CD4-positive, alpha-beta T cell treated with Interleukin-6 for 4 hours (primary cell): ENCODE measurements around the gene RAB38.

Experiments
- DNase-seq: peaks from one replicate; pipeline ENCODE4 v3.0.0-alpha.2; 2020; ENCODE audit warnings: mixed read lengths

Gene RAB38

DNA sequence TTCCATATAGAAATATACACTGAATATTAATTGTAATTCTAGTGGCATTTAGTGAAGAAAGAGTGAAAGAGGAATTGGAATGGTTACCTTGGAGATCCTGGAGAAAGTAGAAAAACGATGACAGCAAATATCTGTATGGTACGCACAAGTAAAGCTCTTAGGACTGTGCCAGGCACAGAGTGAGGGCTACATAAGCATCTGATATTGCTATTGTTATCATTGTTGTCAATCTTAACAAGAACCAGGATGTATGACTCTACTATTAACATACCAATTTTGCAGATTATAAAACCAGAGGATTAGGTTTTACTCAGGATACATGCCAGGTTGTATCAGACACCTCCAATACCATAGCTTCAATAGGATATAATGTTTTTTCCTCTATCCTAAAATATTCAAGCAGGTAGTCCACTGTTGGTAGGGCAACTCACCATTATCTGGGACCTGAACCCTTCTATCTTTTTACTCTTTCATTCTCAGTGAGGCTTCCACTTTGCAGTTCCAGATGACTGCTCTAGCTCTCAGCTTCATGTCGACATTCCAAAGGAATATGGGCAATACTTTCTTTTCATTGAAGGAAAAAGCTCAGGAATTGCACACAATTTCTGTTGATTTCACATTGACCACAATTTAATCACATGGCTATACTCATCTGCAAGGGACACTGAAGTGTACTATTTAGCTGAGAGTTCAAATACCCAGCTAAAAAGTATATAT, 73.2 kb downstream of the RAB38 start:
- DNase-seq = no peak

DNA sequence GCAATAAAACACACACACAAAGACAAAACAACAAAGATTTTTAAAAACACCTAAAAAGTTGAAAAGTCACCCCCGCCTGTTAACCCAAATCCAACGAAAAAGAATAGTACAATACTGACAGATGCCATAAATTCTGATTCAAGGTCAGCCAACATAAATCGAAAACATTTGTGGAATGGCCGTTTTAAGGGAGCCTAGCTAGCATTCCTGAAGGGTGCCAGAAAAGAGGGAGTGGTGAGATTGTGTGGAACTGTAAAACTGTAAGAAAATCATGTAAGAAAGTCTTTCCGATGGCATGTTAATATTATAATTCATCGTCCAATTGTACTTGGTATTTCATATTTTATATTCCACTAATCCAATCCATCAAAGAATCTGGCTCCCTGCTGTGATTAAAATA, 75.1 kb downstream of the RAB38 start:
- no peak for DNase-seq

DNA sequence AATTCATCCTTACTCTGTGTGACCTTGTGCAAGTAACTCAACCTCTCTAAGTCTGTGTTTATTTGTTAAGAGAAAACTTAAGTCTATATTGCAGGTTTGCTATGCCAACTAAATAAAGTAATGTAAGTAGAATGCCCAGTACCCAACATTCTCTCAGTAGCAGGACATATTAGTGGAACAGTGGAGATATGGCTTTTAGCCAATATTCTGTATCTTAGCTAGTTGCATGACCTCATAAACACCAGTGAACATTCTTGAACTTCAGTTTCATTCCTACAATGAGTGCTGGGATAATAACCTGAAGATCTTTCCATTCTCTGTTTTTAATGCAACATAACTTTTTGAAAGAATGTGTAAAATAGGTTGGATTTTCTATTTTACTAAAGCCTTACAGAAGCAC, 77.0 kb downstream of the RAB38 start:
- no peak for DNase-seq

DNA sequence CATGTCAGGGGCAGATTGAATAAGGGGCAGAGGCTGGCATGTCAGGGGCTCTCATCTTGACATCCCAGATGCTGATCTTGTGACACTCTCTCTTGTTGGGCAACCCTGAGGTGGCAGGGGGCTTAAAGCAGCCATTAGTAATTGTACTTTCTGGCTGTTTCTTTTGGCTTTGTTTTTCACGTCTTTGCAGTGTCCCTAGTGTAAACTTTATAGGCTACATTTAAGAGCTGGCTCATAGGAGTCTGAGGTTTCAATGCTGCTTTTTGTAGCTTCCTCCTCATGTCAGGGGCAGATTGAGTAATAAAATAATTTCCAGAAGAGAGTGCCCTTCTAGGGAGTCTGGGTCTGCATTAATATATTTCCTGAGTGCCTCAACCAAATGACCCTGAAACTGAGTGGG, 86.1 kb downstream of the RAB38 start:
- DNase-seq = no peak

DNA sequence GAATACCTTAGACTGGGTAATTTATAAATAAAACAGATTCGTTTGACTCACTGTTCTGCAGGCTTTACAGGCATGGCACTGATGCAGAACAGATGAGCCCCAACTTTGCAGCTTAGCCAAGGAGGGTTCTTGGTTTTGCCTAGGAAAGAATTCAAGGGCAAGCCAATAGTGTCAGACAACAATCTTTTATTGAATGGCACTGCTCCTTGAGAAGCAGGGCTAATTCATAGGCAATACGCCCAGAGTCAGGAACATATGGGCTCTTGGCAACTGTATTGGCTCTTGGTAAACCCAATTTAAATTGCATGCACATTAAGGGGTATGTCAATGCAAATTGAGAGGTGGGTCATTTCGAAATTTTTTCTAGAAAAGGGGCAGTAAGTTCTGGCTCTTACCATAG, 87.9 kb downstream of the RAB38 start:
- no peak for DNase-seq

DNA sequence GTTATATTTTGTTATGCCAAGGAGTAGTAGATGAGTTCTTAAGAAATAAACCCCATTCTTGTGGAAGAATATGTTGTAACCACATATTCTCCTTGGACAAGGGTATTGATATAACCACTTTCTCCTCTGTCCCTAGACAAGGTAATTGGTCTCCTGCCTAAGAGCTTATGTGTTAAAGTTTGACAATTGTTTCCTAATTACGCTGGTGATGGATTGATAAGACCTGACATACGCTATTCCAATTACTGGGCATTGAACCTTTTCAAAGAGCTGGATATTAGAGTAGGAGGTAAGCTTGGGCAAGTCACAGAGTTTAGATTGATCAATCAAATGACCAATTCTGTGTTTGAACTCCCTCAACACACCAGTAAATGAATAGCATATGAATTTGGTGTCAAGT, 88.9 kb downstream of the RAB38 start:
- no peak for DNase-seq

DNA sequence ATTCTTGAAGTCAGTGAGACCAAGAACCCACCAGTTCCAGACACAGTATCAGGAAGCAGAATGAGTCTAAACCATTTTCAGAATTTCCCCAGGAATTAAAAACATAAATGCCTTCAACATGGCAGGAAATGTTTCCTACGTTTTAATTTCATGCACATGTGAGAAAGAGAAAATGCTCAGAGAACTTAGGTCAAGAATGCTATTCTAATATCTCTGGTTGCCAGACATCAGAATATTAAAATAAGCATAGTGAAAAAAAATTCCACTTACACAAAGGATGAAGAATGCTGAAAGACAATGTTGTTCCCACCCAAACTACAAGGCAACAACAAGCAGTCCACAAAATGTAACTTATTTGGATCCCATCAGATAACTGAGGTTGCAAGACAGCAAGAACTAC, 104.8 kb downstream of the RAB38 start:
- no peak for DNase-seq

DNA sequence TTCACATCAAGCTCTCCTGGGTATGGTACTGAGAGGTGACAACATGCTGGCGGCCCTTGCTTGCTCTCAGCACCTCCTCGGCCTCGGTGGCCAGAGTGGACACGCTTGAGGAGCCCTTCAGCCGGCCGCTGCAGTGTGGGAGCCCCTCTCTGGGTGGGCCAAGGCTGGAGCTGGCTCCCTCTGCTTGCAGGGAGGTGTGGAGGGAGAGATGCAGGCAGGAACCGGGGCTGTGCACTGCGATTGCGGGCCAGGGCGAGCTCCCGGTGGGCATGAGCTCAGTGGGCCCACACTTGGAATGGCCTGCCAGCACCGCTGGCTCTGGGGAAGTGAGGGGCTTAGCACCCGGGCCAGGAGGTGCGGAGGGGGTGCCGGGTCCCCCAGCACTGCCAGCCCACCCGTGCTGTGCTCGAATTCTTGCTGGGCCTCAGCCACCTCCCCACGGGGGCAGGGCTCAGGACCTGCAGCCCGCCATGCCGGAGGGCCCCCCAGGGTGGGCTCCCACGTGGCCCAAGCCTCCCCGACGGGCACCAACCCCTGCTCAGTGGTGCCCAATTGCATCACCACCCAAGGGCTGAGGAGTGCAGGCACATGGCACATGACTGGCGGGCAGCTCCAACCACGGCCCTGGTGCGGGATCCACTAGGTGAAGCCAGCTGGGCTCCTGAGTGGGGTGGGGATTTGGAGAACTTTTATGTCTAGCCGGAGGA, 106.2 kb downstream of the RAB38 start:
- DNase-seq = no peak

DNA sequence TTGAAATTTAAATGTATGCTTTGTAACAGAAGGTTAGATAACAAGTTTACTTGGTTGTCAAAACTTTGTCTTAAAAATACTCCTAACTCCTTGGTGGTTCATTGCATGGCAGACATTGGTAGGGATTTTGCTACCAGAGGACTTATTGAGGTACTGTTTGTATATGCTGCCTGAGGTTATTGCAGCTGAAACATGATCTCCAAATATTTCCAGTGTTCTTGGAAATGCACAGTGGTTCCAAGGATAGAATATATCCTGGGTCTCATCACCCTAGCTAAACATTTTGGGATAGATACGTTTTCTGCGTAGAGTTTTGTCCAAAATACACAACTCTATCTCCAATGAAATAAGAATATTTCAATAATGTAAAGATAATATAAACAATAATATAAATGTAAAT, 109.2 kb downstream of the RAB38 start:
- DNase-seq = no peak

DNA sequence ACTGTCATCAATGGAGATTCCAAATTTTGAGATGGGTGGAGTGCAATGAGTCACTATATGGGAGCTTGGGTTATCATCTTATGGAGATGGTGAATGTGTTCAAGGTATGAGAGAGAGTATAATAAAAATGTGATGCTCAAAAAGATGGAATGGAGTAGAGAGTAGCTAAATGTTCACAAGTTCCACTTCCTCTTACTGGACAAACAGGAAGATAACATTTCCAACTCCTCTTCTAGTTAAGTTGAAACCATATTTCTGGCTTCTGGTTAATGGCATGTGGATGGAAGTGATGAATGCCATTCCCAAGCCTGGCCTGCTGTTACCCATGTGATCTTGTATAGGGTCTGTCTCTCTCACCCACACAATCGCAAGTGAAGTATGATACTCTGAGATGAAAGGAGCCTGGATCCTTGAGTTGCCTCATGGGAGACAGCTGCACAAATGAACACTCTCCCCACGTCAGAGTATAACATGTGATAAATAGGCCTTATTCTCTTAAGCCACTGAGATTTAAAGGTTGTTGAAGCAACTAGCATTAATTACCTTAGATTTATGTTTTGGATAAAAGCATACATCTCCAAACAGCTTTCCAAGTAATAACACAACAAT, 111.0 kb downstream of the RAB38 start:
- no peak for DNase-seq
